ENCODE measurements around the gene SLAMF6.

SLAMF6 gene

DNA sequence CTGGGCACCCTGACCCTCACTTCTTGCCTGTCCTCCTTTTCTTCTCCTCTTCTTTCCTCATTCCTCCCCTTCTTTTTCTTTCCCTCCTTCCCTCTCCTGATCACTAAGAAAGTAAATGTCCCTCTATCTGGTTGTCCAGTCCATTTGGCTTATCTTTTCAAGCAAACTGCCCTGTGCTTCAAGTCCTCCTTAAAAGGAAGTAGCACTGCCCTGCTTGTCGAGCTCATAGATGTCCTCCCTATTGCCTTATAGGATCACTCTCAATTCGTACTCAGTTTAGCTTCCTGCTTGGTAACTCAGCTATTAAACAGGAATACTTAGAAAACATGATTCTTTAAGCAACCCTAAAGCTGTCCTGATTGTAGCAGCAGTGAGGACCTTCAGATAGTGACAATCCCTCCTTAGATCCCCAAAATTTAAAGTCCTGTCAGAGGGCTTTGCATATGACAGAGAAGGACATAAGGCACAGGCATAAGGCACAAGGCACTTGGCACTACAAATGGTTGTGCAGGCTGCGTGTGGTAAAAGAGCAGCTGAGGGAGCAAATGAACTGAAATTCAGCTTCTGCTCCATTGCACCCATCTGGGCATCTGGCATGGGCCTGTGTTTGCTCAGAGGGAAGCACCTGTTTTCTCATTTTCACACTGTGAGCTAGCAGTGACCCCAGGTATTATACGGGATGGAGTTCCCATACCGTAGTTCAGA, 26.1 kb upstream of the SLAMF6 start:
- Histone ChIP-seq H3K4me1 (ENCODE audit: control insufficient read depth, insufficient read depth, low read depth, low read length) (peaks cover 1% of the 10 kb centered on the region), H3K4ac (ENCODE audit: low read depth in 1 of 2, low read length in 2 of 2) (no peak overlapping the region)
- 72% methylated on average over 5 of the region's 5 CpGs for WGBS

DNA sequence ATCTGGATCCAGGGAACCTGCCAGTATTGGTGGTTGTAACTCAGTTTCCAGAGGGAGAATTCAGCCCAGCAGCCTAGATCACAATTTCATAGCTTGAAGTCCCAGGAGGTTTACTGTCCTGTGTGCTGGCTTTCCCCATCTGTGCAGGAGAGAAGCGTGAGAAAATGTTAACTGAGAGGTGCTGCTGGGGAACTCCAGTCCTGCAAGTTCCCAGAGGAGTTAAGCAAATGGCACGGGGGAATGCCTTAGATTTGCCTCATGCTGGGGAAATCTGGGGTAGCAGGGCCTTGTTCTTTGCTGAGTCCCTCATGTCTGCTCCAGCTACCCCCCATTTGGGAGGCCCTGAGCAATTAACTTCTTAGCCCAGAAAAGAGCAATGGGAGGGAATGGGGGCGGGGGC, 25.1 kb upstream of the SLAMF6 start:
- Histone ChIP-seq H3K36me3 (ENCODE audit: control insufficient read depth in 1 of 2, insufficient read depth in 2 of 2, low read depth in 1 of 2, low read length in 2 of 2) (no peaks in the 10 kb centered on the region), H2BK15ac (ENCODE audit: low read depth, poor library complexity, severe bottlenecking) (no peak overlapping the region), H3K14ac (ENCODE audit: low read length in 2 of 2) (no peak overlapping the region), H3K27me3 (ENCODE audit: control insufficient read depth in 1 of 2, insufficient read depth in 1 of 2, low read length in 2 of 2) (no peaks in the 10 kb centered on the region), H2AK5ac (ENCODE audit: low read length, severe bottlenecking) (no peak overlapping the region), H3K9ac (ENCODE audit: low read length) (no peak overlapping the region), H3K4me1 (ENCODE audit: control insufficient read depth, insufficient read depth, low read depth, low read length) (peaks cover 2% of the 10 kb centered on the region), H3K9me3 (ENCODE audit: control insufficient read depth, low read length) (no peaks in the 10 kb centered on the region), H3K79me1 (replicated peaks; ENCODE audit: low read length, poor library complexity, severe bottlenecking) (no peaks in the 10 kb centered on the region), H3K23ac (ENCODE audit: low read length in 2 of 2) (no peak overlapping the region), H3K4ac (ENCODE audit: low read depth in 1 of 2, low read length in 2 of 2) (no peak overlapping the region), H2BK120ac (ENCODE audit: low read depth, low read length) (no peak overlapping the region), H2BK5ac (ENCODE audit: low read depth, low read length, poor library complexity, severe bottlenecking) (no peak overlapping the region), H3K27ac (ENCODE audit: low read length, poor library complexity, severe bottlenecking) (no peak overlapping the region), H4K91ac (ENCODE audit: low read length) (no peak overlapping the region), H2AFZ (ENCODE audit: low read depth, low read length) (no peak overlapping the region), H3K4me2 (ENCODE audit: low read length, poor library complexity, severe bottlenecking) (no peak overlapping the region), H3K4me3 (ENCODE audit: insufficient read depth in 1 of 2, low read depth in 1 of 2, low read length in 2 of 2) (no peak overlapping the region), H3K18ac (ENCODE audit: low read depth in 1 of 2, low read length in 2 of 2) (no peak overlapping the region), H2BK12ac (ENCODE audit: low read length in 2 of 2) (no peak overlapping the region), H4K8ac (ENCODE audit: low read length) (no peak overlapping the region)
- no peak for DNase-seq
- WGBS: 83% methylated on average over 2 of the region's 3 CpGs

More for the DNA sequence above, 26.1 kb upstream of the SLAMF6 start:
- no peak overlapping the region for H3K4me2 ChIP-seq (ENCODE audit: low read length, poor library complexity, severe bottlenecking)
- H3K27me3 ChIP-seq (ENCODE audit: control insufficient read depth in 1 of 2, insufficient read depth in 1 of 2, low read length in 2 of 2): no peaks in the 10 kb centered on the region
- no peak overlapping the region for H2AFZ ChIP-seq (ENCODE audit: low read depth, low read length)
- H3K18ac ChIP-seq (ENCODE audit: low read depth in 1 of 2, low read length in 2 of 2): no peak overlapping the region
- no peak overlapping the region for H2BK15ac ChIP-seq (ENCODE audit: low read depth, poor library complexity, severe bottlenecking)
- no peak overlapping the region for H3K4me3 ChIP-seq (ENCODE audit: insufficient read depth in 1 of 2, low read depth in 1 of 2, low read length in 2 of 2)
- no peak overlapping the region for H3K23ac ChIP-seq (ENCODE audit: low read length in 2 of 2)
- no peaks in the 10 kb centered on the region for H3K79me1 ChIP-seq (replicated peaks; ENCODE audit: low read length, poor library complexity, severe bottlenecking)
- no peaks in the 10 kb centered on the region for H3K36me3 ChIP-seq (ENCODE audit: control insufficient read depth in 1 of 2, insufficient read depth in 2 of 2, low read depth in 1 of 2, low read length in 2 of 2)
- no peak overlapping the region for H2BK5ac ChIP-seq (ENCODE audit: low read depth, low read length, poor library complexity, severe bottlenecking)
- no peak overlapping the region for H3K9ac ChIP-seq (ENCODE audit: low read length)
- DNase-seq: no peak
- no peaks in the 10 kb centered on the region for H3K9me3 ChIP-seq (ENCODE audit: control insufficient read depth, low read length)
- H2AK5ac ChIP-seq (ENCODE audit: low read length, severe bottlenecking): no peak overlapping the region
- no peak overlapping the region for H2BK120ac ChIP-seq (ENCODE audit: low read depth, low read length)
- H4K8ac ChIP-seq (ENCODE audit: low read length): no peak overlapping the region
- H3K27ac ChIP-seq (ENCODE audit: low read length, poor library complexity, severe bottlenecking): no peak overlapping the region
- H2BK12ac ChIP-seq (ENCODE audit: low read length in 2 of 2): no peak overlapping the region
- H3K14ac ChIP-seq (ENCODE audit: low read length in 2 of 2): no peak overlapping the region
- H4K91ac ChIP-seq (ENCODE audit: low read length): no peak overlapping the region

DNA sequence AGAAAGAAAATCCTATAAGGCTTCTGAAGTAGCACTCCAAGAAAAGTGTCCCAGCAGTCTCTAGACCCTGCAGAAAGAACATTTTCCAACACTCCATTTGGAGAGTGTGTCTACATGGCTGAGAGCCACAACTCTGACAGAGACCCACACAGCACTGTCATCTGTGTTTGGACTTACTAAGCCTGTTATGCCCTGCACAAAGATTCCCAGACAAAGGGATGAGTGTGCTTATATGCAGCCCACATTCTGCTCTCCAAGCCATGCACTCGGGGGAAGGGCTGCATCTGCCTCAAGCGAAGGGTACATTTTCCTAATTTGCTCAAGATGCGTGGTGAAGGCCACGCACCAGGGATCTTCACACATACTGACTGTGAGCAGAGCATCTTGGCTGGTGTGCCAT, 24.4 kb upstream of the SLAMF6 start:
- Histone ChIP-seq H3K36me3 (ENCODE audit: control insufficient read depth in 1 of 2, insufficient read depth in 2 of 2, low read depth in 1 of 2, low read length in 2 of 2) (no peaks in the 10 kb centered on the region), H3K4me2 (ENCODE audit: low read length, poor library complexity, severe bottlenecking) (no peak overlapping the region), H2BK15ac (ENCODE audit: low read depth, poor library complexity, severe bottlenecking) (no peak overlapping the region), H4K91ac (ENCODE audit: low read length) (no peak overlapping the region), H3K79me1 (replicated peaks; ENCODE audit: low read length, poor library complexity, severe bottlenecking) (no peaks in the 10 kb centered on the region), H3K9me3 (ENCODE audit: control insufficient read depth, low read length) (no peaks in the 10 kb centered on the region), H3K27me3 (ENCODE audit: control insufficient read depth in 1 of 2, insufficient read depth in 1 of 2, low read length in 2 of 2) (no peaks in the 10 kb centered on the region), H3K4me1 (ENCODE audit: control insufficient read depth, insufficient read depth, low read depth, low read length) (peaks cover 3% of the 10 kb centered on the region), H3K9ac (ENCODE audit: low read length) (no peak overlapping the region), H2BK12ac (ENCODE audit: low read length in 2 of 2) (no peak overlapping the region), H2BK120ac (ENCODE audit: low read depth, low read length) (no peak overlapping the region), H3K27ac (ENCODE audit: low read length, poor library complexity, severe bottlenecking) (no peak overlapping the region), H3K18ac (ENCODE audit: low read depth in 1 of 2, low read length in 2 of 2) (no peak overlapping the region), H3K14ac (ENCODE audit: low read length in 2 of 2) (no peak overlapping the region), H3K4ac (ENCODE audit: low read depth in 1 of 2, low read length in 2 of 2) (no peak overlapping the region), H3K23ac (ENCODE audit: low read length in 2 of 2) (no peak overlapping the region), H2BK5ac (ENCODE audit: low read depth, low read length, poor library complexity, severe bottlenecking) (no peak overlapping the region), H2AFZ (ENCODE audit: low read depth, low read length) (no peak overlapping the region), H4K8ac (ENCODE audit: low read length) (no peak overlapping the region), H3K4me3 (ENCODE audit: insufficient read depth in 1 of 2, low read depth in 1 of 2, low read length in 2 of 2) (no peak overlapping the region), H2AK5ac (ENCODE audit: low read length, severe bottlenecking) (no peak overlapping the region)
- whole genome bisulfite sequencing: 83% methylated on average over 4 of the region's 4 CpGs
- DNase-seq: no peak

DNA sequence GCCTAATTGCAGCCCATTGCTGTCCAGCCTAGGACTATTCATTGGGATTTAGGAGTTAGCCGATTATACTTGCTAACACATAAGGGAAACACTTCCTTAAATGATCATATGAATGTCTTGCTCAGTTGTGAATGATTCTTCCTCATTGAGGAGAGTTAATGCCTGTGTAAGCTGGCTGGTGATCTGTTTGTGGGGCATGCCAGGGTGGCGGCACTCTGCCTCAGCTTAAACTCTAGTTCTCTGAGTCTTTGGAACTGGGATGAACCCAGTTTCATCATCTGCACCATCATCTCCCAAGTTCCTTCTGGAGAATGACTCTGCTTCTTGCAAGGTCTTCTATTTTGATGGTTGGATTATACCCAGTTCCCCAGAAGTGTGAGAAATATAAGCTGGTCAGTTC, 23.9 kb upstream of the SLAMF6 start:
- Histone ChIP-seq H2BK5ac (ENCODE audit: low read depth, low read length, poor library complexity, severe bottlenecking) (no peak overlapping the region), H3K4me3 (ENCODE audit: insufficient read depth in 1 of 2, low read depth in 1 of 2, low read length in 2 of 2) (no peak overlapping the region), H3K9ac (ENCODE audit: low read length) (no peak overlapping the region), H3K14ac (ENCODE audit: low read length in 2 of 2) (no peak overlapping the region), H3K27ac (ENCODE audit: low read length, poor library complexity, severe bottlenecking) (no peak overlapping the region), H2AK5ac (ENCODE audit: low read length, severe bottlenecking) (no peak overlapping the region), H3K9me3 (ENCODE audit: control insufficient read depth, low read length) (no peaks in the 10 kb centered on the region), H3K36me3 (ENCODE audit: control insufficient read depth in 1 of 2, insufficient read depth in 2 of 2, low read depth in 1 of 2, low read length in 2 of 2) (no peaks in the 10 kb centered on the region), H3K18ac (ENCODE audit: low read depth in 1 of 2, low read length in 2 of 2) (no peak overlapping the region), H2BK15ac (ENCODE audit: low read depth, poor library complexity, severe bottlenecking) (no peak overlapping the region), H3K23ac (ENCODE audit: low read length in 2 of 2) (no peak overlapping the region), H3K27me3 (ENCODE audit: control insufficient read depth in 1 of 2, insufficient read depth in 1 of 2, low read length in 2 of 2) (no peaks in the 10 kb centered on the region), H4K91ac (ENCODE audit: low read length) (no peak overlapping the region), H3K79me1 (replicated peaks; ENCODE audit: low read length, poor library complexity, severe bottlenecking) (no peaks in the 10 kb centered on the region), H4K8ac (ENCODE audit: low read length) (no peak overlapping the region), H3K4me1 (ENCODE audit: control insufficient read depth, insufficient read depth, low read depth, low read length) (peaks cover 3% of the 10 kb centered on the region), H2BK120ac (ENCODE audit: low read depth, low read length) (no peak overlapping the region), H3K4ac (ENCODE audit: low read depth in 1 of 2, low read length in 2 of 2) (no peak overlapping the region), H2AFZ (ENCODE audit: low read depth, low read length) (no peak overlapping the region), H2BK12ac (ENCODE audit: low read length in 2 of 2) (no peak overlapping the region), H3K4me2 (ENCODE audit: low read length, poor library complexity, severe bottlenecking) (no peak overlapping the region)
- DNase-seq: no peak
- WGBS: 100% methylated on average over 1 of the region's 2 CpGs

All from mesenchymal stem cell (in vitro differentiated cells and primary cell).